ENCODE measurements around the gene RNF5. TPM values are rescaled to one million over a fixed set of nuclear protein-coding genes. Genes with fewer than 3 reads are reported as not detected.
A peak's percentile ranks its signal among the peaks of the same experiment; 100 is the strongest.

Gene RNF5
- total and polyA plus RNA-seq, 9 of the 15 experiments (the other 6 are each of a cell fraction or from before 2014, with no cell fraction given), result 62.2 to 245 (median 129) TPM

DNA sequence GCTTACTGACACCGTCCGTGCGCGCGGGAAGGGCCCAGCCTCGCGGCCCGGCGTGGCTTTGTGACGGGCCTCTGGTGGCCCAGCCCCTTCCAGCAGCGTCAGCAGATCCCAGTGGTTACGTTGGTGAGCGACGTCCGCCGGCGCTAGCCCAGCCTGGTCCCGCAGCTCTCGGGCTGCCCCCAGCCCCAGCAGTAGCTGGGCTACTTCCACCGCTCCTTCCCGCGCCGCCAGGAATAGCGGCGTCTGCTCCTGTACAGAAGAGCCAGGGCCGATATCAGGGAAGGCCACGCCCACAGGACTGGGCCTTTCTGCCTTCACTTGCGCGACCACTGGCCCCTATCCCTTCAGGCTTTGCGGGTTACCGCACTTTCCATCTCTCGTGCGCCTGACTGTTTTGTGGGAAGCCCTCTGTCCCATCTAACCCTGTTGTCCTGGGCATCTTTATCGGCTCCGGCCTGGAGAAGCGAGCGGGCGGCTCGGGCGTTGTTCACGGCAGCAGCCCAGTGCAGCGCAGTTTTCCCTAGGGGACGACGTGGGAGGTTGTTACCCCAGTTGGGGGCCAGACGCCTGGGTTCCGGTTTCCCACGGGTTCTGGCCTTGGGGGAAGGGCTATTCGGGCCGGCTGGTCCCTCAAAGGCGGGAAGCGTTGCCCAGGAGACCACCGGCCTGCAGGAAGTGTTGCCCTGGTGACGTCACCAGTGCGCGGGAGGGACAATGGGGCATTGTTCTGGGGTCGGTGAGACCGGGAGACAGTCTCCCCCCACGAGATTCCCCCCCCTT, 17.9 kb downstream of the RNF5 start (continued):
- peak; percentile 7; the same call in 1 of the 2 replicates for TF ChIP-seq ZNF175 (CRISPR knock-in tag; IDR thresholded peaks at IDR 0.05; ENCODE audit: low read depth)
- no peak for TF ChIP-seq EHMT2 (IDR thresholded peaks at IDR 0.05)
- no peak for TF ChIP-seq TGIF2 (CRISPR knock-in tag; IDR thresholded peaks at IDR 0.05)
- no peak for TF ChIP-seq ZNF780A (CRISPR knock-in tag; IDR thresholded peaks at IDR 0.05)
- TF ChIP-seq HDGF (IDR thresholded peaks at IDR 0.05), result no peak
- TF ChIP-seq CBFA2T3 (IDR thresholded peaks at IDR 0.05), result no peak
- TF ChIP-seq NFATC3 (IDR thresholded peaks at IDR 0.05), result no peak
- peak; percentile 88; the same call in 1 of the 2 replicates for TF ChIP-seq CHCHD3 (CRISPR knock-in tag; IDR thresholded peaks at IDR 0.05)
- no peak for TF ChIP-seq HMG20B (CRISPR knock-in tag; IDR thresholded peaks at IDR 0.05)
- peak; percentile 81 for TF ChIP-seq GABPA (tag; conservative IDR thresholded peaks at IDR 0.05; ENCODE audit: low read depth)
- TF ChIP-seq PCBP2 (IDR thresholded peaks at IDR 0.05; ENCODE audit: low read depth, low read length, poor library complexity, severe bottlenecking), result no peak
- TF ChIP-seq, protein P1, sequence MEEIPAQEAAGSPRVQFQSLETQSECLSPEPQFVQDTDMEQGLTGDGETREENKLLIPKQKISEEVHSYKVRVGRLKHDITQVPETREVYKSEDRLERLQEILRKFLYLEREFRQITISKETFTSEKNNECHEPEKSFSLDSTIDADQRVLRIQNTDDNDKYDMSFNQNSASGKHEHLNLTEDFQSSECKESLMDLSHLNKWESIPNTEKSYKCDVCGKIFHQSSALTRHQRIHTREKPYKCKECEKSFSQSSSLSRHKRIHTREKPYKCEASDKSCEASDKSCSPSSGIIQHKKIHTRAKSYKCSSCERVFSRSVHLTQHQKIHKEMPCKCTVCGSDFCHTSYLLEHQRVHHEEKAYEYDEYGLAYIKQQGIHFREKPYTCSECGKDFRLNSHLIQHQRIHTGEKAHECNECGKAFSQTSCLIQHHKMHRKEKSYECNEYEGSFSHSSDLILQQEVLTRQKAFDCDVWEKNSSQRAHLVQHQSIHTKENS (CRISPR knock-in tag; IDR thresholded peaks at IDR 0.05), result no peak
- TF ChIP-seq TCFL5 (CRISPR knock-in tag; conservative IDR thresholded peaks at IDR 0.05), result no peak
- TF ChIP-seq, protein P2, sequence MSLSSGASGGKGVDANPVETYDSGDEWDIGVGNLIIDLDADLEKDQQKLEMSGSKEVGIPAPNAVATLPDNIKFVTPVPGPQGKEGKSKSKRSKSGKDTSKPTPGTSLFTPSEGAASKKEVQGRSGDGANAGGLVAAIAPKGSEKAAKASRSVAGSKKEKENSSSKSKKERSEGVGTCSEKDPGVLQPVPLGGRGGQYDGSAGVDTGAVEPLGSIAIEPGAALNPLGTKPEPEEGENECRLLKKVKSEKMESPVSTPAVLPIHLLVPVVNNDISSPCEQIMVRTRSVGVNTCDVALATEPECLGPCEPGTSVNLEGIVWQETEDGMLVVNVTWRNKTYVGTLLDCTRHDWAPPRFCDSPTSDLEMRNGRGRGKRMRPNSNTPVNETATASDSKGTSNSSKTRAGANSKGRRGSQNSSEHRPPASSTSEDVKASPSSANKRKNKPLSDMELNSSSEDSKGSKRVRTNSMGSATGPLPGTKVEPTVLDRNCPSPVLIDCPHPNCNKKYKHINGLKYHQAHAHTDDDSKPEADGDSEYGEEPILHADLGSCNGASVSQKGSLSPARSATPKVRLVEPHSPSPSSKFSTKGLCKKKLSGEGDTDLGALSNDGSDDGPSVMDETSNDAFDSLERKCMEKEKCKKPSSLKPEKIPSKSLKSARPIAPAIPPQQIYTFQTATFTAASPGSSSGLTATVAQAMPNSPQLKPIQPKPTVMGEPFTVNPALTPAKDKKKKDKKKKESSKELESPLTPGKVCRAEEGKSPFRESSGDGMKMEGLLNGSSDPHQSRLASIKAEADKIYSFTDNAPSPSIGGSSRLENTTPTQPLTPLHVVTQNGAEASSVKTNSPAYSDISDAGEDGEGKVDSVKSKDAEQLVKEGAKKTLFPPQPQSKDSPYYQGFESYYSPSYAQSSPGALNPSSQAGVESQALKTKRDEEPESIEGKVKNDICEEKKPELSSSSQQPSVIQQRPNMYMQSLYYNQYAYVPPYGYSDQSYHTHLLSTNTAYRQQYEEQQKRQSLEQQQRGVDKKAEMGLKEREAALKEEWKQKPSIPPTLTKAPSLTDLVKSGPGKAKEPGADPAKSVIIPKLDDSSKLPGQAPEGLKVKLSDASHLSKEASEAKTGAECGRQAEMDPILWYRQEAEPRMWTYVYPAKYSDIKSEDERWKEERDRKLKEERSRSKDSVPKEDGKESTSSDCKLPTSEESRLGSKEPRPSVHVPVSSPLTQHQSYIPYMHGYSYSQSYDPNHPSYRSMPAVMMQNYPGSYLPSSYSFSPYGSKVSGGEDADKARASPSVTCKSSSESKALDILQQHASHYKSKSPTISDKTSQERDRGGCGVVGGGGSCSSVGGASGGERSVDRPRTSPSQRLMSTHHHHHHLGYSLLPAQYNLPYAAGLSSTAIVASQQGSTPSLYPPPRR (CRISPR knock-in tag; IDR thresholded peaks at IDR 0.05; ENCODE audit: borderline replicate concordance), result peak; percentile 93
- TF ChIP-seq, protein P3, sequence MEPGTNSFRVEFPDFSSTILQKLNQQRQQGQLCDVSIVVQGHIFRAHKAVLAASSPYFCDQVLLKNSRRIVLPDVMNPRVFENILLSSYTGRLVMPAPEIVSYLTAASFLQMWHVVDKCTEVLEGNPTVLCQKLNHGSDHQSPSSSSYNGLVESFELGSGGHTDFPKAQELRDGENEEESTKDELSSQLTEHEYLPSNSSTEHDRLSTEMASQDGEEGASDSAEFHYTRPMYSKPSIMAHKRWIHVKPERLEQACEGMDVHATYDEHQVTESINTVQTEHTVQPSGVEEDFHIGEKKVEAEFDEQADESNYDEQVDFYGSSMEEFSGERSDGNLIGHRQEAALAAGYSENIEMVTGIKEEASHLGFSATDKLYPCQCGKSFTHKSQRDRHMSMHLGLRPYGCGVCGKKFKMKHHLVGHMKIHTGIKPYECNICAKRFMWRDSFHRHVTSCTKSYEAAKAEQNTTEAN (CRISPR knock-in tag; IDR thresholded peaks at IDR 0.05), result no peak
- no peak for TF ChIP-seq MCM3 (IDR thresholded peaks at IDR 0.05)
- TF ChIP-seq, protein P4, sequence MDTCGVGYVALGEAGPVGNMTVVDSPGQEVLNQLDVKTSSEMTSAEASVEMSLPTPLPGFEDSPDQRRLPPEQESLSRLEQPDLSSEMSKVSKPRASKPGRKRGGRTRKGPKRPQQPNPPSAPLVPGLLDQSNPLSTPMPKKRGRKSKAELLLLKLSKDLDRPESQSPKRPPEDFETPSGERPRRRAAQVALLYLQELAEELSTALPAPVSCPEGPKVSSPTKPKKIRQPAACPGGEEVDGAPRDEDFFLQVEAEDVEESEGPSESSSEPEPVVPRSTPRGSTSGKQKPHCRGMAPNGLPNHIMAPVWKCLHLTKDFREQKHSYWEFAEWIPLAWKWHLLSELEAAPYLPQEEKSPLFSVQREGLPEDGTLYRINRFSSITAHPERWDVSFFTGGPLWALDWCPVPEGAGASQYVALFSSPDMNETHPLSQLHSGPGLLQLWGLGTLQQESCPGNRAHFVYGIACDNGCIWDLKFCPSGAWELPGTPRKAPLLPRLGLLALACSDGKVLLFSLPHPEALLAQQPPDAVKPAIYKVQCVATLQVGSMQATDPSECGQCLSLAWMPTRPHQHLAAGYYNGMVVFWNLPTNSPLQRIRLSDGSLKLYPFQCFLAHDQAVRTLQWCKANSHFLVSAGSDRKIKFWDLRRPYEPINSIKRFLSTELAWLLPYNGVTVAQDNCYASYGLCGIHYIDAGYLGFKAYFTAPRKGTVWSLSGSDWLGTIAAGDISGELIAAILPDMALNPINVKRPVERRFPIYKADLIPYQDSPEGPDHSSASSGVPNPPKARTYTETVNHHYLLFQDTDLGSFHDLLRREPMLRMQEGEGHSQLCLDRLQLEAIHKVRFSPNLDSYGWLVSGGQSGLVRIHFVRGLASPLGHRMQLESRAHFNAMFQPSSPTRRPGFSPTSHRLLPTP (IDR thresholded peaks at IDR 0.05; ENCODE audit: borderline replicate concordance, extremely low read depth, insufficient read length), result no peak
- no peak for TF ChIP-seq PHF21A (IDR thresholded peaks at IDR 0.05; ENCODE audit: borderline replicate concordance, low read depth)
- peak; percentile 62 for TF ChIP-seq SIN3B (IDR thresholded peaks at IDR 0.05; ENCODE audit: low read depth)

Measured in K562 (cell line).